Neural progenitor cell (in vitro differentiated cells): ENCODE measurements around the gene TECTB. TPM values are rescaled to one million over a fixed set of nuclear protein-coding genes. Genes with fewer than 3 reads are reported as not detected.

ENCODE experiments used
- DNase-seq: peaks from one replicate; pipeline ENCODE4 v3.0.0-alpha.2; 2016; ENCODE audit warnings: low spot score
- H2AFZ ChIP-seq: fragments of 200-600 bp; sonication (generic); replicated peaks from 2 replicates; pipeline ENCODE4 v1.6.1; 2016; ENCODE audit warnings: antibody characterized with exemption
- H3F3A ChIP-seq: fragments of 200-600 bp; sonication (generic); 2 replicates; pipeline ENCODE4 v1.6.1; 2016; ENCODE audit warnings: antibody characterized with exemption, low read depth
- H3K27ac ChIP-seq: fragments of 200-600 bp; sonication (generic); 2 replicates; pipeline ENCODE4 v1.5.1; 2016; ENCODE audit warnings: mild to moderate bottlenecking
- H3K27me3 ChIP-seq: fragments of 200-600 bp; sonication (generic); 2 replicates; pipeline ENCODE4 v1.6.1; 2016; ENCODE audit warnings: mild to moderate bottlenecking, moderate library complexity
- H3K36me3 ChIP-seq: fragments of 200-600 bp; sonication (generic); 2 replicates; pipeline ENCODE4 v1.5.1; 2016
- H3K4me1 ChIP-seq: fragments of 200-600 bp; sonication (generic); 2 replicates; pipeline ENCODE4 v1.6.1; 2016; ENCODE audit warnings: mixed run types
- H3K4me2 ChIP-seq: fragments of 200-600 bp; sonication (generic); 2 replicates; pipeline ENCODE4 v1.6.1; 2016
- H3K4me3 ChIP-seq: fragments of 200-600 bp; sonication (generic); 2 replicates; pipeline ENCODE4 v1.5.1; 2016
- H3K79me2 ChIP-seq: fragments of 200-600 bp; sonication (generic); 2 replicates; pipeline ENCODE4 v1.6.1; 2016; ENCODE audit warnings: low read depth
- H3K9ac ChIP-seq: fragments of 200-600 bp; sonication (generic); 2 replicates; pipeline ENCODE4 v1.6.1; 2016
- H3K9me3 ChIP-seq: fragments of 200-600 bp; sonication (generic); 2 replicates; pipeline ENCODE4 v1.5.1; 2016; ENCODE audit warnings: low read depth
- H4K20me1 ChIP-seq: fragments of 200-600 bp; sonication (generic); 2 replicates; pipeline ENCODE4 v1.6.1; 2016; ENCODE audit warnings: low read depth
- H3K27ac Mint-ChIP-seq: 3 replicates; pipeline ENCODE4 v1.8.0; 2021; ENCODE audit warnings: mixed read lengths
- H3K27me3 Mint-ChIP-seq: 2 replicates; pipeline ENCODE4 v1.8.0; 2022; ENCODE audit warnings: low read depth, mild to moderate bottlenecking, inconsistent platforms, moderate library complexity, mixed read lengths; ENCODE audit not compliant: insufficient read depth
- H3K36me3 Mint-ChIP-seq: 3 replicates; pipeline ENCODE4 v1.8.0; 2021; ENCODE audit warnings: mixed read lengths
- H3K4me1 Mint-ChIP-seq: 3 replicates; pipeline ENCODE4 v1.8.0; 2021; ENCODE audit warnings: mixed read lengths
- H3K4me3 Mint-ChIP-seq: 3 replicates; pipeline ENCODE4 v1.8.0; 2021; ENCODE audit warnings: mild to moderate bottlenecking, moderate library complexity, mixed read lengths
- H3K9me3 Mint-ChIP-seq: 3 replicates; pipeline ENCODE4 v1.8.0; 2020; ENCODE audit warnings: mixed read lengths
- EZH2 ChIP-seq: fragments of 200-600 bp; sonication (generic); IDR thresholded peaks from 2 replicates; pipeline ENCODE4 v1.6.1; 2017; ENCODE audit warnings: antibody characterized with exemption, mild to moderate bottlenecking, moderate library complexity
- EZH2phosphoT487 ChIP-seq: fragments of 200-600 bp; sonication (generic); IDR thresholded peaks from 2 replicates; pipeline ENCODE4 v1.6.1; 2017; ENCODE audit warnings: antibody characterized with exemption
- total RNA-seq: library from RNA; depleted of rRNA; stranded (reverse); fragments of >200 nt; gene quantifications from 2 replicates; pipeline ENCODE4 v1.2.3, GENCODE V29; 2015; ENCODE audit warnings: low replicate concordance
- TF ChIP-seq, protein P1 (sequence below): fragments of 200-600 bp; sonication (generic); IDR thresholded peaks from 2 replicates; pipeline ENCODE4 v1.5.1; 2017; ENCODE audit warnings: antibody characterized with exemption, mild to moderate bottlenecking

The TECTB gene
- total RNA-seq, 1 donor from 2014 or later: not detected

DNA sequence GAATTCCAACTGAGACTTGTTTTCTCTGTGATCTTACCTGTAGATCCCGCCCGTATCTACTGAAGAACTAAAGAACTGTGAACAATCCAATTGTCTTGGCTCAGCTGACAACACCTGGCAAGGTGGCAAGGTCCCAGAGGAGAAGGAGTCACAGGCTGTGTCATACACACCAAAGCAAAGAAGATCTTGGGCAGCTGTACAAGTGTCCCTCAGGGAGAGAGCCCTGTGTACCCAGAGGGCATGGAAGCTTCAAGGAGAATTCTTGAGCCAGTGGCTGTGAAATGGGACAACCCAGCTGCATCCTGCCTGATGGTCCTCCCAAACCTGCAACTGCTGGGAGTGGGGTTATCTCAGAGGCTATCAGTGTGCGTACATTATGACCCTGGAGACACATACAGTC is 46.7 kb upstream of the TECTB start:
- H3K4me1 ChIP-seq: no peaks in the 10 kb centered on the region
- TF ChIP-seq, protein P1, sequence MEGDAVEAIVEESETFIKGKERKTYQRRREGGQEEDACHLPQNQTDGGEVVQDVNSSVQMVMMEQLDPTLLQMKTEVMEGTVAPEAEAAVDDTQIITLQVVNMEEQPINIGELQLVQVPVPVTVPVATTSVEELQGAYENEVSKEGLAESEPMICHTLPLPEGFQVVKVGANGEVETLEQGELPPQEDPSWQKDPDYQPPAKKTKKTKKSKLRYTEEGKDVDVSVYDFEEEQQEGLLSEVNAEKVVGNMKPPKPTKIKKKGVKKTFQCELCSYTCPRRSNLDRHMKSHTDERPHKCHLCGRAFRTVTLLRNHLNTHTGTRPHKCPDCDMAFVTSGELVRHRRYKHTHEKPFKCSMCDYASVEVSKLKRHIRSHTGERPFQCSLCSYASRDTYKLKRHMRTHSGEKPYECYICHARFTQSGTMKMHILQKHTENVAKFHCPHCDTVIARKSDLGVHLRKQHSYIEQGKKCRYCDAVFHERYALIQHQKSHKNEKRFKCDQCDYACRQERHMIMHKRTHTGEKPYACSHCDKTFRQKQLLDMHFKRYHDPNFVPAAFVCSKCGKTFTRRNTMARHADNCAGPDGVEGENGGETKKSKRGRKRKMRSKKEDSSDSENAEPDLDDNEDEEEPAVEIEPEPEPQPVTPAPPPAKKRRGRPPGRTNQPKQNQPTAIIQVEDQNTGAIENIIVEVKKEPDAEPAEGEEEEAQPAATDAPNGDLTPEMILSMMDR: no peak
- TF ChIP-seq EZH2phosphoT487 (no peak), EZH2 (no peak)
- no peaks in the 10 kb centered on the region for H4K20me1 ChIP-seq
- no peak overlapping the region for H3K27ac ChIP-seq
- no peak overlapping the region for H3K4me2 ChIP-seq
- H3K4me3 ChIP-seq: no peak overlapping the region
- no peak overlapping the region for H2AFZ ChIP-seq
- Mint-ChIP-seq H3K9me3 (peaks cover 10% of the 10 kb centered on the region), H3K36me3 (peaks cover 2% of the 10 kb centered on the region), H3K27me3 (peaks cover 6% of the 10 kb centered on the region), H3K27ac (no peak overlapping the region), H3K4me1 (peaks cover 9% of the 10 kb centered on the region), H3K4me3 (no peak overlapping the region)
- no peaks in the 10 kb centered on the region for H3K9me3 ChIP-seq
- no peaks in the 10 kb centered on the region for H3F3A ChIP-seq
- DNase-seq: no peak
- no peaks in the 10 kb centered on the region for H3K27me3 ChIP-seq
- no peaks in the 10 kb centered on the region for H3K36me3 ChIP-seq
- no peaks in the 10 kb centered on the region for H3K79me2 ChIP-seq
- H3K9ac ChIP-seq: no peak overlapping the region

DNA sequence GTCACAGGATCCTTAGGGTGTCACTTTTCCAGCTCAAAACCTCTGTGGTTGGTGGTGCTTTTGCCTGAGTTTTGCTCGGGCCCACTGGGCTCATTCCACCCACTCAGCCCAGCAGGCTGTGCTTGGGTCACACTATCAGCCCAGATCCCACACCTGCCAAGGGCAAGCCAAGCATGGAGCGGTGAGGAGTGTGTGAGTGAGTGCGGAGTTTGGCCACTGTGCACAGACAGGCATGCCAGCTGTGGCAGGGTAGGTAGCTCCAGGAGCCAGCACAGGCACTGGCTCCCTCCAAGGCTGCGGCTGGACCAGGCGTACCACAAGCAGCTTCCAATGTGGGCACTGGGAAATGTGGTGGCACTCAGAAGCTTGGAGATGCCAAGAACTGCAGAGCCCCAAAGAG is 43.9 kb upstream of the TECTB start:
- Histone ChIP-seq H3K9ac (no peak overlapping the region), H3K79me2 (no peaks in the 10 kb centered on the region), H3K4me2 (no peak overlapping the region), H3F3A (no peaks in the 10 kb centered on the region), H3K36me3 (no peaks in the 10 kb centered on the region), H3K4me3 (no peak overlapping the region), H3K9me3 (no peaks in the 10 kb centered on the region), H3K4me1 (no peaks in the 10 kb centered on the region), H2AFZ (no peak overlapping the region), H4K20me1 (no peaks in the 10 kb centered on the region), H3K27me3 (no peaks in the 10 kb centered on the region), H3K27ac (no peak overlapping the region)
- TF ChIP-seq, protein P1: no peak
- TF ChIP-seq EZH2 (no peak), EZH2phosphoT487 (no peak)
- Mint-ChIP-seq H3K4me1 (peaks cover 5% of the 10 kb centered on the region), H3K36me3 (peaks cover 2% of the 10 kb centered on the region), H3K27ac (no peak overlapping the region), H3K27me3 (peaks cover 6% of the 10 kb centered on the region), H3K4me3 (no peak overlapping the region), H3K9me3 (peaks cover 10% of the 10 kb centered on the region)
- DNase-seq: no peak

DNA sequence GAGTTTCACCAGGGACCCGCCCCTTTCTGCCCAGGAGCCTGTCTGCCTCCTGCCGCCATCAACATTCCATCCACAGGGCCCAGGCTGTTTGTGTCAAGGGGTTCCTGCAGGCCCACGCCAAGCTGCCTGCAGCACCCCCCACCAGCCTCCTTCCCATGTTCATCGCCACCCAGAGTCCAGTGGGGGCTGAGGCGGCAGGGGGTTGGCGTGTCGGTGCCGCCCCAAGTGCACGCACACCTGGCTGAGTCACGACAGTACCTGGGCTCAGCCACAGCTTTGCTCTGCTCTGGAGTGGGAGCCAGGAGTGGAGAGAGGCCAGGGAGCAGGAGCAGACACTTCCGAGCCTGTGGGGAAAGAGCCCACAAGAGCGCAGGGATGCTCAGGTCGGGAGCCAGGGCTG is 42.8 kb upstream of the TECTB start:
- H3K4me3 Mint-ChIP-seq: no peak overlapping the region
- H3K4me1 Mint-ChIP-seq: no peaks in the 10 kb centered on the region
- Histone ChIP-seq H3K36me3 (no peaks in the 10 kb centered on the region), H3K9ac (no peak overlapping the region), H3K79me2 (no peaks in the 10 kb centered on the region), H3K4me3 (no peak overlapping the region), H3K4me1 (no peaks in the 10 kb centered on the region), H3K9me3 (no peaks in the 10 kb centered on the region), H3K27ac (no peak overlapping the region), H4K20me1 (no peaks in the 10 kb centered on the region), H3K4me2 (no peak overlapping the region), H2AFZ (no peak overlapping the region), H3F3A (no peaks in the 10 kb centered on the region), H3K27me3 (no peaks in the 10 kb centered on the region)
- H3K9me3 Mint-ChIP-seq: peaks cover 10% of the 10 kb centered on the region
- DNase-seq: no peak
- H3K27me3 Mint-ChIP-seq: peaks cover 4% of the 10 kb centered on the region
- H3K27ac Mint-ChIP-seq: no peak overlapping the region
- H3K36me3 Mint-ChIP-seq: peaks cover 2% of the 10 kb centered on the region
- TF ChIP-seq EZH2: no peak
- TF ChIP-seq EZH2phosphoT487: no peak
- TF ChIP-seq, protein P1: no peak
